Measurements from ENCODE around the gene SOX6.

Gene SOX6

DNA sequence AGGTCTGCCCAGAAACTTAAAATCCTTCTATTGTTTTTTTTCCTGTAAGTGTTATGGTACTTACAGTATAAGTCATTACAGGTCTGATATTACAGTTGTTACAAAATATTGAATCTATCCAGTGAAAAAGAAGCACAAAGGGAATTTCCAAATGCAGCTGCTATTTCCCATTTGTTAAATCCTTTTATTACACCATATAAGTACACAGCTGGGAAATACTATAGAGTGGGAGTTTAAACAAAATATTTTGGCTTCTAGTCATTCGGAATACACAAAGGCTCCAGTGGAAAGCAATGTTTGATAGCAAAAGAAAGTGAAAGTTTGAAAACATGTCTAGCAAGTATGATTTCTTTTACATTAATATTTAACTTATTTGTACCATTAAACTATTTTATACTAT lies 18.0 kb downstream of the SOX6 start:
- no peaks in the 10 kb centered on the region for H3K9me3 ChIP-seq (ENCODE audit: low read length)
- no peaks in the 10 kb centered on the region for H3K79me2 ChIP-seq (ENCODE audit: insufficient read depth, low read length)
- H3K36me3 ChIP-seq (ENCODE audit: insufficient read depth, low read length), result no peaks in the 10 kb centered on the region
- no peak overlapping the region for H3K4me2 ChIP-seq (ENCODE audit: low read length)
- H3K27ac ChIP-seq (ENCODE audit: low read depth, low read length, poor library complexity, severe bottlenecking), result no peak overlapping the region
- H3F3A ChIP-seq (ENCODE audit: insufficient read depth, low read length), result no peaks in the 10 kb centered on the region
- H3K4me1 ChIP-seq (ENCODE audit: insufficient read depth, low read length, severe bottlenecking), result no peaks in the 10 kb centered on the region
- no peaks in the 10 kb centered on the region for H4K20me1 ChIP-seq (ENCODE audit: insufficient read depth, low read length)
- H3K9ac ChIP-seq (ENCODE audit: low read length), result no peak overlapping the region
- H3K27me3 ChIP-seq (ENCODE audit: insufficient read depth, low read length), result no peaks in the 10 kb centered on the region
- H2AFZ ChIP-seq (ENCODE audit: low read length), result no peak overlapping the region
- H3K4me3 ChIP-seq (ENCODE audit: low read depth, low read length, poor library complexity, severe bottlenecking), result no peak overlapping the region
- H3K9me2 ChIP-seq (ENCODE audit: low read depth, low read length), result no peaks in the 10 kb centered on the region
- no peak for TF ChIP-seq CTCF (IDR thresholded peaks at IDR 0.05; ENCODE audit: low read length)
- TF ChIP-seq EZH2 (IDR thresholded peaks at IDR 0.05; ENCODE audit: borderline replicate concordance, low read length), result no peak

- H3K27me3 ChIP-seq (ENCODE audit: insufficient read depth, low read length), result no peaks in the 10 kb centered on the region
- H3K9me3 ChIP-seq (ENCODE audit: low read length), result no peaks in the 10 kb centered on the region
- H3K79me2 ChIP-seq (ENCODE audit: insufficient read depth, low read length), result no peaks in the 10 kb centered on the region
- H2AFZ ChIP-seq (ENCODE audit: low read length), result no peak overlapping the region
- H3K4me3 ChIP-seq (ENCODE audit: low read depth, low read length, poor library complexity, severe bottlenecking), result no peak overlapping the region
- H3K9ac ChIP-seq (ENCODE audit: low read length), result no peak overlapping the region
- no peak for TF ChIP-seq EZH2 (IDR thresholded peaks at IDR 0.05; ENCODE audit: borderline replicate concordance, low read length)
- no peak for TF ChIP-seq CTCF (IDR thresholded peaks at IDR 0.05; ENCODE audit: low read length)
- H3K36me3 ChIP-seq (ENCODE audit: insufficient read depth, low read length), result no peaks in the 10 kb centered on the region
- no peaks in the 10 kb centered on the region for H3F3A ChIP-seq (ENCODE audit: insufficient read depth, low read length)
- no peaks in the 10 kb centered on the region for H3K4me1 ChIP-seq (ENCODE audit: insufficient read depth, low read length, severe bottlenecking)
- H3K4me2 ChIP-seq (ENCODE audit: low read length), result no peak overlapping the region
- H3K9me2 ChIP-seq (ENCODE audit: low read depth, low read length), result no peaks in the 10 kb centered on the region
- H3K27ac ChIP-seq (ENCODE audit: low read depth, low read length, poor library complexity, severe bottlenecking), result no peak overlapping the region
- no peaks in the 10 kb centered on the region for H4K20me1 ChIP-seq (ENCODE audit: insufficient read depth, low read length)
Observed at GRCh38 chr11:16337421-16338213, 18.7 kb downstream of the SOX6 start.

- H3K4me2 ChIP-seq (ENCODE audit: low read length), result no peak overlapping the region
- no peaks in the 10 kb centered on the region for H3K9me3 ChIP-seq (ENCODE audit: low read length)
- H3K9me2 ChIP-seq (ENCODE audit: low read depth, low read length), result no peaks in the 10 kb centered on the region
- H4K20me1 ChIP-seq (ENCODE audit: insufficient read depth, low read length), result no peaks in the 10 kb centered on the region
- H3K4me1 ChIP-seq (ENCODE audit: insufficient read depth, low read length, severe bottlenecking), result no peaks in the 10 kb centered on the region
- H3K79me2 ChIP-seq (ENCODE audit: insufficient read depth, low read length), result no peaks in the 10 kb centered on the region
- no peaks in the 10 kb centered on the region for H3K27me3 ChIP-seq (ENCODE audit: insufficient read depth, low read length)
- no peaks in the 10 kb centered on the region for H3K36me3 ChIP-seq (ENCODE audit: insufficient read depth, low read length)
- TF ChIP-seq EZH2 (IDR thresholded peaks at IDR 0.05; ENCODE audit: borderline replicate concordance, low read length) (no peak), CTCF (IDR thresholded peaks at IDR 0.05; ENCODE audit: low read length) (no peak)
- no peak overlapping the region for H3K9ac ChIP-seq (ENCODE audit: low read length)
- no peak overlapping the region for H2AFZ ChIP-seq (ENCODE audit: low read length)
- no peaks in the 10 kb centered on the region for H3F3A ChIP-seq (ENCODE audit: insufficient read depth, low read length)
- no peak overlapping the region for H3K27ac ChIP-seq (ENCODE audit: low read depth, low read length, poor library complexity, severe bottlenecking)
- no peak overlapping the region for H3K4me3 ChIP-seq (ENCODE audit: low read depth, low read length, poor library complexity, severe bottlenecking)
Observed at GRCh38 chr11:16336721-16337120, 19.6 kb downstream of the SOX6 start.
